A549 treated with AZD9567 at 1 μM for 4 hours (cell line): Measurements from ENCODE around the gene SEPTIN6. TPM values are rescaled to one million over a fixed set of nuclear protein-coding genes. Genes with fewer than 3 reads are reported as not detected.

Experiments used
- total RNA-seq: library from RNA; stranded (reverse); fragments of 200-300 nt; extraction: Qiagen RNA extraction; gene quantifications from 5 replicates; pipeline ENCODE4 v1.2.3, GENCODE V29; 2022; ENCODE audit not compliant: insufficient read depth

SEPTIN6 gene
- total RNA-seq, result 9.6 to 16.0 TPM (median 11.4 TPM) in 5 replicates

GRCh38 chrX:119693040-119693995, at the start of gene SEPTIN6:
SEPTIN6 (minus strand) TSS chrX:119693168; CDS start chrX:119693105, 63 bp downstream.

Other genes starting within 250 kb of the SEPTIN6 start
- 733 to 792 TPM (median 784 TPM) in 5 replicates for gene SLC25A5, start 224.7 kb downstream of the SEPTIN6 start, total RNA-seq
- gene STEEP1, start 127.8 kb downstream of the SEPTIN6 start, total RNA-seq, result 30.9 to 41.6 TPM (median 32.2 TPM) in 5 replicates
- gene UBE2A, start 118.6 kb downstream of the SEPTIN6 start, total RNA-seq, result 138 to 176 TPM (median 142 TPM) in 5 replicates
- 17.6 to 22.3 TPM (median 18.5 TPM) in 5 replicates for gene NKRF, start 86.7 kb downstream of the SEPTIN6 start, total RNA-seq
- 0.07 to 0.12 TPM (median 0.07 TPM) in 3 of 5 replicates, not detected in the others for gene SOWAHD, start 65.4 kb upstream of the SEPTIN6 start, total RNA-seq
- 3,648 to 5,308 TPM (median 3,733 TPM) in 5 replicates for gene RPL39, start 98.5 kb upstream of the SEPTIN6 start, total RNA-seq
- gene UPF3B, start 159.8 kb upstream of the SEPTIN6 start, total RNA-seq, result 17.7 to 22.9 TPM (median 18.2 TPM) in 5 replicates
- gene RNF113A, start 178.6 kb upstream of the SEPTIN6 start, total RNA-seq, result 26.2 to 35.5 TPM (median 34.1 TPM) in 5 replicates
- 247 to 278 TPM (median 248 TPM) in 5 replicates for gene NDUFA1, start 178.7 kb upstream of the SEPTIN6 start, total RNA-seq
- 0.27 TPM in 1 of 5 replicates, not detected in the others for gene AKAP14, start 202.7 kb upstream of the SEPTIN6 start, total RNA-seq